Measurements from ENCODE around the gene NEURL3.

The NEURL3 gene

DNA sequence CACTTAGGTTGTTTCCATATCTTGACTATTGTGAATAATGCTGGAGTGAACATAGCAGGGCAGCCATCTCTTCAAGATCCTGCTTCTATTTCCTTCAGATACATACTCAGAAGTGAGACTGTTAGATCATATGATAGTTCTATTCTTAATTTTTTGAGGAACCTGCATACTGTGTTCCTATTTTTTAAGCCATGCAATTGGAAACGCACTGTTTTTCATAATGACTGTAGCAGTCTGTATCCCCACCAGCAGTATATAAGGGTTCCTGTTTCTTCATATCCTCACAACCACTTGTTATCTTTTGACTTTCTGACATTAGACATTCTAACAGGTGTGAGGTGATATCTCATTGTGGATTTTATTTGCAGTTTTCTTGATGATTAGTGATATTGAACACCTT, 15.5 kb downstream of the NEURL3 start:
- H3K4me3 ChIP-seq (ENCODE audit: low read depth, low read length): no peak overlapping the region
- peak; percentile 48 for DNase-seq (ENCODE audit: low read depth)
- TF ChIP-seq, protein P1, sequence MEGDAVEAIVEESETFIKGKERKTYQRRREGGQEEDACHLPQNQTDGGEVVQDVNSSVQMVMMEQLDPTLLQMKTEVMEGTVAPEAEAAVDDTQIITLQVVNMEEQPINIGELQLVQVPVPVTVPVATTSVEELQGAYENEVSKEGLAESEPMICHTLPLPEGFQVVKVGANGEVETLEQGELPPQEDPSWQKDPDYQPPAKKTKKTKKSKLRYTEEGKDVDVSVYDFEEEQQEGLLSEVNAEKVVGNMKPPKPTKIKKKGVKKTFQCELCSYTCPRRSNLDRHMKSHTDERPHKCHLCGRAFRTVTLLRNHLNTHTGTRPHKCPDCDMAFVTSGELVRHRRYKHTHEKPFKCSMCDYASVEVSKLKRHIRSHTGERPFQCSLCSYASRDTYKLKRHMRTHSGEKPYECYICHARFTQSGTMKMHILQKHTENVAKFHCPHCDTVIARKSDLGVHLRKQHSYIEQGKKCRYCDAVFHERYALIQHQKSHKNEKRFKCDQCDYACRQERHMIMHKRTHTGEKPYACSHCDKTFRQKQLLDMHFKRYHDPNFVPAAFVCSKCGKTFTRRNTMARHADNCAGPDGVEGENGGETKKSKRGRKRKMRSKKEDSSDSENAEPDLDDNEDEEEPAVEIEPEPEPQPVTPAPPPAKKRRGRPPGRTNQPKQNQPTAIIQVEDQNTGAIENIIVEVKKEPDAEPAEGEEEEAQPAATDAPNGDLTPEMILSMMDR (IDR thresholded peaks at IDR 0.05; ENCODE audit: insufficient read depth, low read depth, low read length, missing control alignments): no peak

DNA sequence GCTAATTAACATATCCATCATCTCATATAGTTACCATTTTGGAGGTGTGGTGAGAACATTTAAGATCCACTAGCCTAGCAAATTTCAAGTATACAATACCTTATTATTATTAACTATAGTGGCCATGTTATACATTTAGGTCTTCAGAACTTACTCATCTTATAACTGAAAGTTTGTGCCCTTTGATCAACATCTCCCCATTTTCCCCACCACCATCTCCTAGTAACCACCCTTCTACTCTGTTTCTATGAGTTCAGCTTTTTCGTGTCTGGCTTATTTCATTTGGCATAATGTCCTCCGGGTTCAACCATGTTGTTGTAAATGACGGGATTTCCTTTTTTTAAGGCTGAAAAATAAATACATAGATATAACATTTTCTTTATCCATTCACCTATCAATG, 15.9 kb downstream of the NEURL3 start:
- TF ChIP-seq, protein P1 (IDR thresholded peaks at IDR 0.05; ENCODE audit: insufficient read depth, low read depth, low read length, missing control alignments): no peak
- no peak overlapping the region for H3K4me3 ChIP-seq (ENCODE audit: low read depth, low read length)
- DNase-seq (ENCODE audit: low read depth): peak; percentile 46

DNA sequence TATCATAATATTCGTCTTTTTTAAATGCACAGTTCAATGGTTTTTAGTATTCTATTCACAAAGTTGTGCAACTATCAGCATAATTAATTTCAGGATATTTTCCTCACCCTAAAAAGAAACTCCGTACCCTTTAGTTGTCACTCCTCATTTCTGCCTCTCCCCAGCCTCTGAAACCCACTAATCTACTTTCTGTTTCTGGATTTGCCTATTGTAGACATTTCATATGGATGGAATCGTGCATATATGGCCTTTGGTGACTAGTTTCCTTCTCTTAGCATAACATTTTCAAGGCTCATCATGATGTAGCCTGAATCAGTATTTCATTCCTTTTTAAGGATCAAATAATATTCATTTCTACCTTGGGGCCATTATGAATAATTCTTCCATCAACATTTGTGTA, 18.5 kb downstream of the NEURL3 start:
- TF ChIP-seq, protein P1 (IDR thresholded peaks at IDR 0.05; ENCODE audit: insufficient read depth, low read depth, low read length, missing control alignments): no peak

DNA sequence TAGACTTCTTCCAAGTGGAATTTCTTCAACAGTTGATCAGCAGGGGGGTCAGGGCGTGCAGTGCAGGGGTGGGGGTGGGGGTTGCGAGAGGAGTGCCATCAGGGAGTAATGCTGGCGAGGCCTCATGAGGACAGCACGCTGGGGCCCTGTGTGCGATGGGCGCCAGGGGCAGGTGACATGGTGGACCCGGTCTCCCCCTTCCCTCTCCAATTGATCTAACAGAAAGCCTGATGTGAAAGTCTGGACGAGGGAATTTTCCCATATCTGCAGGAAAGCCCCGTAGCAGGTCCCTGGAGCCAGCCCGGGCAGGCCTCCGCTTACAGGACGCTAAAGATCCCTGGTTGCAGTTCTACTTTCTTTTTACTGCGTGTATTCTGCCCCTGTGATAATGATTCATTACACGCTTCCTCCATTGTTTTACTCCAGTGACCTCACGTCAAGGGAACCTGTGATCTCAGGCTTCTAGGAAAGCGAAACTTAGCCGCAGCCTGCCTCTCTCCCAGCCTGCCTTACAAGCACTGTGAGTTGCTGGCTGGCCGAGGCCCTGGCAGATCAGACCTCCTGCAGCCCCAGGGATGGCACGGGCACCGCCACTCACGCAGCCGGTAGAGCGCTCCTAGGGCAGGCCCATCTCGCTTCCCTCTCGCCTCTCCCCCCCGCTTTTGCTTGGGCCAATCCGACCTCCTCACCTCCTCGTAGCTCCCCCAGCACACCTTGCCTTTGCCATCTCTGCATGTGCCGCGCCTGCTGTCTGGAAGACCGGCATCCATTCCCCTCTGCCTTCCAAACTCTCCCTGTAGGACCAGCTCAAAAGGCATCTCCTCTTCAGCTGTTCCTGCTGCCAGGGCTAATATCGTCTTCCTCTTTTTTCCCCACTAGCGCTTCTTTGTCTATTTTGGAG, 19.2 kb downstream of the NEURL3 start:
- peak overlapping the region; percentile 96 for H3K4me3 ChIP-seq (ENCODE audit: low read depth, low read length)
- TF ChIP-seq, protein P1 (IDR thresholded peaks at IDR 0.05; ENCODE audit: insufficient read depth, low read depth, low read length, missing control alignments): no peak
- peak; percentile 98 for DNase-seq (ENCODE audit: low read depth)

More for the DNA sequence above, 18.5 kb downstream of the NEURL3 start:
- peak overlapping the region; percentile 96 for H3K4me3 ChIP-seq (ENCODE audit: low read depth, low read length)
- DNase-seq (ENCODE audit: low read depth): peak; percentile 43

DNA sequence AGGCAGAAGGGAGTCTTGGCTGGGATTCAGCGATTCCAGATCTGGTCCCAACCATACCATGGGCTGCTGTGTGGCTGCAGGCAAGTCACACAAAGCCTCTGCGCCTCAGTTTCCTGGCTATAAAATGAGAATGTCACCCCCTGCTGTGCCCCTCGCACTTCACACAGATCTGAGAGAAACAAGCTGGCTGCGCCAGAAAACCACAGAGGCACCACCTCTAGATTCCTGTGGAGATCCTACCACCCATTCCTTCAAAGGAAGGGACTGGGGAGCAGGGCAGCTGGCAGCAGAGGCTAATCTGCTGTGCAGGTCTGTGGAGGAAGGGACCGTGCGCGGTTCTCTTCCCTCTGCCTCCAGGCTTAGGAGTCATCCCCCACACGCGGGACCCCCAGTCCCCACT, 19.8 kb downstream of the NEURL3 start:
- TF ChIP-seq, protein P1 (IDR thresholded peaks at IDR 0.05; ENCODE audit: insufficient read depth, low read depth, low read length, missing control alignments): no peak
- peak overlapping the region; percentile 96 for H3K4me3 ChIP-seq (ENCODE audit: low read depth, low read length)
- no peak for DNase-seq (ENCODE audit: low read depth)

DNA sequence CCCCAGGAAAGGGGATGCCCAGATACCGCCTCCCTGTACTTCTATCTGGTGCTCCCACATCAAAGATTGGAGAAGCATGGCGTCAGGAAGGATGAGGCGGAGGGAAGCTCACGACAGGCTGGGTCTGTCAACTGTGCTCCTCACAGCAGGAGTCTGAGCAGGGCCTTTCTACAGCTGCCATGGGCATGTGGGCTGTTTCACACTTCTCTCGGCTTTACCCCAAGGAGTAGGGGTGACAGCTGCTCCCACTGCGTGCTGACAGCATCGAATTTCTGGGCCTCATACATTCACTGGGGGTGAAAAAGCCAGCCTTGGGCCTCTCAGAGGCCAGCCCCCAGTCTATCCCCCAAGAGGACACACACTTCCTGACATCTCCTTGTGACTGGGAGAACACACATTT, 21.1 kb downstream of the NEURL3 start:
- H3K4me3 ChIP-seq (ENCODE audit: low read depth, low read length): no peak overlapping the region
- TF ChIP-seq, protein P1 (IDR thresholded peaks at IDR 0.05; ENCODE audit: insufficient read depth, low read depth, low read length, missing control alignments): no peak
- DNase-seq (ENCODE audit: low read depth): no peak
